Measurements from ENCODE around the gene ADAP1. TPM values are rescaled to one million over a fixed set of nuclear protein-coding genes. Genes with fewer than 3 reads are reported as not detected.

The ADAP1 gene
- polyA plus RNA-seq, 3 donors, result 49.1 to 117 (median 72.2) TPM

GRCh38 chr7:919114-919442 is 35.4 kb downstream of the ADAP1 start:
- Mint-ChIP-seq H3K4me1 (peaks cover 53% of the 10 kb centered on the region), H3K9me3 (no peaks in the 10 kb centered on the region), H3K27me3 (ENCODE audit: low read depth in 3 of 3) (peaks cover 0 to 3% (median 0%) of the 10 kb centered on the region in 3 donors), H3K27ac (peak overlapping the region in 5 of 7 donors; percentile 6 to 85 (median 51)), H3K4me3 (no peak overlapping the region), H3K36me3 (peaks cover 43 to 55% of the 10 kb centered on the region in 2 donors)
- Histone ChIP-seq H4K20me1 (ENCODE audit: insufficient read depth, low read length) (peaks cover 27% of the 10 kb centered on the region), H3K9me3 (replicated peaks in 1 of 2; ENCODE audit: control insufficient read depth in 1 of 2, insufficient read depth in 1 of 2, low read length in 2 of 2) (no peaks in the 10 kb centered on the region), H3K4me1 (ENCODE audit: control insufficient read depth in 1 of 2, insufficient read depth in 2 of 2, low read length in 2 of 2) (peaks cover 41 to 67% of the 10 kb centered on the region in 2 donors), H3K27ac (ENCODE audit: low read depth in 1 of 2, low read length in 2 of 2) (no peak overlapping the region), H2AFZ (ENCODE audit: insufficient read depth, low read depth, low read length, poor library complexity, severe bottlenecking) (no peak overlapping the region), H3K4me2 (replicated peaks; ENCODE audit: extremely low read depth, low read length, poor library complexity, severe bottlenecking) (no peak overlapping the region), H3K27me3 (ENCODE audit: control insufficient read depth in 2 of 2, insufficient read depth in 2 of 2, low read length in 2 of 2) (no peaks in the 10 kb centered on the region), H3K4me3 (replicated peaks in 1 of 3; ENCODE audit: low read depth in 2 of 3, low read length in 3 of 3) (no peak overlapping the region), H3K36me3 (replicated peaks in 1 of 2; ENCODE audit: control insufficient read depth in 1 of 2, insufficient read depth in 2 of 2, low read length in 2 of 2) (peaks cover 34 to 42% of the 10 kb centered on the region in 2 donors), H3K9ac (ENCODE audit: insufficient read depth, low read length, poor library complexity, severe bottlenecking) (no peak overlapping the region), H3K79me2 (ENCODE audit: insufficient read depth, low read length) (peaks cover 61% of the 10 kb centered on the region)
- no peak for DNase-seq
- TF ChIP-seq CTCF (IDR thresholded peaks at IDR 0.05), result no peak
- 95% methylated on average over 12 of the region's 13 CpGs for WGBS (ENCODE audit: insufficient coverage)
- intact Hi-C loops (cut with micrococcal nuclease), result no loop called here

GRCh38 chr7:918441-919113 is 35.9 kb downstream of the ADAP1 start:
- Histone ChIP-seq H2AFZ (ENCODE audit: insufficient read depth, low read depth, low read length, poor library complexity, severe bottlenecking) (no peak overlapping the region), H3K4me1 (ENCODE audit: control insufficient read depth in 1 of 2, insufficient read depth in 2 of 2, low read length in 2 of 2) (peaks cover 41 to 67% of the 10 kb centered on the region in 2 donors), H3K27ac (ENCODE audit: low read depth in 1 of 2, low read length in 2 of 2) (no peak overlapping the region), H3K4me3 (replicated peaks in 1 of 3; ENCODE audit: low read depth in 2 of 3, low read length in 3 of 3) (no peak overlapping the region), H4K20me1 (ENCODE audit: insufficient read depth, low read length) (peaks cover 32% of the 10 kb centered on the region), H3K36me3 (replicated peaks in 1 of 2; ENCODE audit: control insufficient read depth in 1 of 2, insufficient read depth in 2 of 2, low read length in 2 of 2) (peaks cover 34 to 42% of the 10 kb centered on the region in 2 donors), H3K4me2 (replicated peaks; ENCODE audit: extremely low read depth, low read length, poor library complexity, severe bottlenecking) (no peak overlapping the region), H3K27me3 (ENCODE audit: control insufficient read depth in 2 of 2, insufficient read depth in 2 of 2, low read length in 2 of 2) (no peaks in the 10 kb centered on the region), H3K9ac (ENCODE audit: insufficient read depth, low read length, poor library complexity, severe bottlenecking) (no peak overlapping the region), H3K9me3 (replicated peaks in 1 of 2; ENCODE audit: control insufficient read depth in 1 of 2, insufficient read depth in 1 of 2, low read length in 2 of 2) (no peaks in the 10 kb centered on the region), H3K79me2 (ENCODE audit: insufficient read depth, low read length) (peaks cover 62% of the 10 kb centered on the region)
- no peak for DNase-seq
- H3K27ac Mint-ChIP-seq, result peak overlapping the region in 3 of 7 donors; percentile 3 to 68 (median 42)
- no peak for TF ChIP-seq CTCF (IDR thresholded peaks at IDR 0.05)
- peaks cover 56% of the 10 kb centered on the region for H3K4me1 Mint-ChIP-seq
- H3K4me3 Mint-ChIP-seq, result no peak overlapping the region
- no peaks in the 10 kb centered on the region for H3K9me3 Mint-ChIP-seq
- intact Hi-C loops (cut with micrococcal nuclease), result no loop called here
- peaks cover 43 to 59% of the 10 kb centered on the region in 2 donors for H3K36me3 Mint-ChIP-seq
- H3K27me3 Mint-ChIP-seq (ENCODE audit: low read depth in 3 of 3), result peaks cover 0 to 3% (median 0%) of the 10 kb centered on the region in 3 donors
- 72% methylated on average over 11 of the region's 21 CpGs for WGBS (ENCODE audit: insufficient coverage)
